Measurements from ENCODE around the gene TLR6. TPM values are rescaled to one million over a fixed set of nuclear protein-coding genes. Genes with fewer than 3 reads are reported as not detected.

The TLR6 gene
- total and polyA plus RNA-seq, 2 experiments from 2014 or later, result 0.24 to 1.1 TPM

GRCh38 chr4:38837849-38838248 is 18.8 kb downstream of the TLR6 start:
- 81% methylated on average over 2 of the region's 2 CpGs for WGBS (ENCODE audit: low lambda C conversion rate, missing lambda C conversion rate)
- Histone ChIP-seq H3K9me2 (replicated peaks; ENCODE audit: insufficient read depth) (no peaks in the 10 kb centered on the region), H3K79me2 (no peaks in the 10 kb centered on the region), H3K36me3 (replicated peaks; ENCODE audit: insufficient read depth, low read depth) (no peaks in the 10 kb centered on the region), H2AFZ (no peak overlapping the region), H3K4me1 (ENCODE audit: insufficient read depth) (no peaks in the 10 kb centered on the region), H3K4me2 (no peak overlapping the region), H3K27me3 (no peaks in the 10 kb centered on the region), H4K20me1 (ENCODE audit: insufficient read depth, poor library complexity, severe bottlenecking) (no peaks in the 10 kb centered on the region), H3K27ac (no peak overlapping the region), H3K4me3 (no peak overlapping the region), H3K9me3 (ENCODE audit: low read depth) (no peaks in the 10 kb centered on the region)
- no peak for DNase-seq (ENCODE audit: low spot score)
- TF ChIP-seq CTCF (IDR thresholded peaks at IDR 0.05; ENCODE audit: poor library complexity), result no peak
- no peak for TF ChIP-seq EZH2 (IDR thresholded peaks at IDR 0.05; ENCODE audit: borderline replicate concordance)
- TF ChIP-seq EZH2phosphoT487 (IDR thresholded peaks at IDR 0.05; ENCODE audit: low read depth, severe bottlenecking, unreplicated experiment), result no peak

GRCh38 chr4:38837334-38837733 is 19.3 kb downstream of the TLR6 start:
- no peak for DNase-seq (ENCODE audit: low spot score)
- Histone ChIP-seq H3K79me2 (no peaks in the 10 kb centered on the region), H3K4me2 (no peak overlapping the region), H4K20me1 (ENCODE audit: insufficient read depth, poor library complexity, severe bottlenecking) (no peaks in the 10 kb centered on the region), H3K4me3 (no peak overlapping the region), H3K9me2 (replicated peaks; ENCODE audit: insufficient read depth) (no peaks in the 10 kb centered on the region), H3K9me3 (ENCODE audit: low read depth) (no peaks in the 10 kb centered on the region), H3K4me1 (ENCODE audit: insufficient read depth) (no peaks in the 10 kb centered on the region), H3K27me3 (no peaks in the 10 kb centered on the region), H2AFZ (no peak overlapping the region), H3K36me3 (replicated peaks; ENCODE audit: insufficient read depth, low read depth) (no peaks in the 10 kb centered on the region), H3K27ac (no peak overlapping the region)
- TF ChIP-seq EZH2phosphoT487 (IDR thresholded peaks at IDR 0.05; ENCODE audit: low read depth, severe bottlenecking, unreplicated experiment) (no peak), EZH2 (IDR thresholded peaks at IDR 0.05; ENCODE audit: borderline replicate concordance) (no peak), CTCF (IDR thresholded peaks at IDR 0.05; ENCODE audit: poor library complexity) (no peak)

DNA sequence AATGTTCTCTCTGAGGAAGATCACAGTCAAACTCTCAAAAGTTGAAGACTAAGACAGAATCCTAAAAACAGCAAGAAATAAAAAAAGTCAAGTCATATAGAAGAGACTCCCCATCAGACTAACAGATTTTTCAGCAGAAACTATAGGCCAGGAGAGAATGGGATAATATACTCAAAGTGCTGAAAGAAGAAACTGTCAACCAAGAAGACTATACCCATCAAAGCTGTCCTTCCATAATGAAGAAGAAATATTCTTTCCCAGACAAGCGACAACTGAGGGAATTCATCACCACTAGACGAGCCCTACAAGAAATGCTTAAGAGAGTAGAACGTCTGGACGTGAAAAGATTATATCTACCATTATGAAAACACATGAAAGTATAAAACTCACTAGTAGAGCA is 22.0 kb downstream of the TLR6 start:
- H3K9me2 ChIP-seq (replicated peaks; ENCODE audit: insufficient read depth), result no peaks in the 10 kb centered on the region

More for the DNA sequence above, 22.0 kb downstream of the TLR6 start:
- no peak overlapping the region for H3K4me2 ChIP-seq
- no peaks in the 10 kb centered on the region for H3K27me3 ChIP-seq
- 92% methylated on average over 4 of the region's 4 CpGs for WGBS (ENCODE audit: low lambda C conversion rate, missing lambda C conversion rate)
- H2AFZ ChIP-seq, result no peak overlapping the region
- H3K79me2 ChIP-seq, result no peaks in the 10 kb centered on the region
- TF ChIP-seq CTCF (IDR thresholded peaks at IDR 0.05; ENCODE audit: poor library complexity), result no peak
- no peak for TF ChIP-seq EZH2phosphoT487 (IDR thresholded peaks at IDR 0.05; ENCODE audit: low read depth, severe bottlenecking, unreplicated experiment)
- no peak for TF ChIP-seq EZH2 (IDR thresholded peaks at IDR 0.05; ENCODE audit: borderline replicate concordance)
- no peaks in the 10 kb centered on the region for H4K20me1 ChIP-seq (ENCODE audit: insufficient read depth, poor library complexity, severe bottlenecking)
- no peak for DNase-seq (ENCODE audit: low spot score)
- H3K36me3 ChIP-seq (replicated peaks; ENCODE audit: insufficient read depth, low read depth), result no peaks in the 10 kb centered on the region
- H3K9me3 ChIP-seq (ENCODE audit: low read depth), result peaks cover 7% of the 10 kb centered on the region
- H3K4me1 ChIP-seq (ENCODE audit: insufficient read depth), result no peaks in the 10 kb centered on the region
- H3K4me3 ChIP-seq, result no peak overlapping the region
- H3K27ac ChIP-seq, result no peak overlapping the region
